HepG2 (cell line): ENCODE measurements around the gene INTS1. TPM values are rescaled to one million over a fixed set of nuclear protein-coding genes. Genes with fewer than 3 reads are reported as not detected.

ENCODE experiments used
- MTF1 ChIP-seq: sonication (generic); formaldehyde crosslinking; IDR thresholded peaks from 2 replicates; pipeline ENCODE4 v1.5.0; 2020; ENCODE audit warnings: missing genetic modification reagents
- NCOA5 ChIP-seq: sonication (generic); formaldehyde crosslinking; IDR thresholded peaks from 2 replicates; pipeline ENCODE4 v1.4.0; 2020; ENCODE audit warnings: missing genetic modification reagents
- NFATC3 ChIP-seq: sonication (generic); formaldehyde crosslinking; IDR thresholded peaks from 2 replicates; pipeline ENCODE4 v1.5.1; 2020; ENCODE audit warnings: mild to moderate bottlenecking, missing genetic modification reagents
- REPIN1 ChIP-seq: sonication (generic); formaldehyde crosslinking; IDR thresholded peaks from 2 replicates; pipeline ENCODE4 v1.8.0; 2022; ENCODE audit warnings: missing genetic modification reagents, low read depth, mild to moderate bottlenecking, borderline replicate concordance
- ZKSCAN5 ChIP-seq: sonication (generic); formaldehyde crosslinking; IDR thresholded peaks from 2 replicates; pipeline ENCODE4 v1.5.1; 2020; ENCODE audit warnings: mild to moderate bottlenecking, missing genetic modification reagents
- ZNF558 ChIP-seq: sonication (generic); formaldehyde crosslinking; IDR thresholded peaks from 2 replicates; pipeline ENCODE4 v1.9.0; 2022; ENCODE audit warnings: mild to moderate bottlenecking, missing genetic modification reagents, borderline replicate concordance
- polyA plus RNA-seq, 8 experiments: library from polyadenylated mRNA; depleted of rRNA in 3 of 8; stranded (reverse) in 7 of 8; unstranded in 1 of 8; fragments of >200 nt; fragmentation: Illumina TruSeq in 4 of 8; extraction: Trizol in 4 of 8; gene quantifications; 2 replicates each; pipeline versions ENCODE4 v1.2.1 to v1.2.3, GENCODE V29; 2011 to 2016; ENCODE audit warnings: low read depth in 4 of 8, missing spikeins in 1 of 8, mixed read lengths in 1 of 8; ENCODE audit not compliant: insufficient read depth in 1 of 8
- total RNA-seq, 5 experiments: library from RNA; depleted of rRNA; stranded (reverse); fragments of >200 nt; fragmentation: Illumina TruSeq; extraction: Trizol; gene quantifications; 2 replicates each; pipeline ENCODE4 v1.2.3, GENCODE V29; 2016; ENCODE audit warnings: low read depth in 1 of 5
- TF ChIP-seq, protein P1 (sequence below): sonication (generic); formaldehyde crosslinking; IDR thresholded peaks from 2 replicates; pipeline ENCODE4 v1.9.0; 2021; ENCODE audit warnings: missing genetic modification reagents, mild to moderate bottlenecking, borderline replicate concordance
- TF ChIP-seq, protein P2 (sequence below): sonication (generic); formaldehyde crosslinking; IDR thresholded peaks from 2 replicates; pipeline ENCODE4 v1.5.1; 2020; ENCODE audit warnings: missing genetic modification reagents, mild to moderate bottlenecking, borderline replicate concordance
- TF ChIP-seq, protein P3 (sequence below): sonication (generic); formaldehyde crosslinking; conservative IDR thresholded peaks from 2 replicates; pipeline ENCODE4 v1.4.0; 2020; ENCODE audit warnings: mild to moderate bottlenecking, missing genetic modification reagents, moderate library complexity
- TF ChIP-seq, protein P4 (sequence below): IDR thresholded peaks from 2 replicates; pipeline ENCODE4 v1.6.1; 2016; ENCODE audit warnings: missing compliant biosample characterization, missing genetic modification reagents, borderline replicate concordance

The INTS1 gene
- total and polyA plus RNA-seq, 2 of the 13 experiments (the other 11 are each of a cell fraction or from before 2014, with no cell fraction given): 13.7 to 29.0 TPM

DNA sequence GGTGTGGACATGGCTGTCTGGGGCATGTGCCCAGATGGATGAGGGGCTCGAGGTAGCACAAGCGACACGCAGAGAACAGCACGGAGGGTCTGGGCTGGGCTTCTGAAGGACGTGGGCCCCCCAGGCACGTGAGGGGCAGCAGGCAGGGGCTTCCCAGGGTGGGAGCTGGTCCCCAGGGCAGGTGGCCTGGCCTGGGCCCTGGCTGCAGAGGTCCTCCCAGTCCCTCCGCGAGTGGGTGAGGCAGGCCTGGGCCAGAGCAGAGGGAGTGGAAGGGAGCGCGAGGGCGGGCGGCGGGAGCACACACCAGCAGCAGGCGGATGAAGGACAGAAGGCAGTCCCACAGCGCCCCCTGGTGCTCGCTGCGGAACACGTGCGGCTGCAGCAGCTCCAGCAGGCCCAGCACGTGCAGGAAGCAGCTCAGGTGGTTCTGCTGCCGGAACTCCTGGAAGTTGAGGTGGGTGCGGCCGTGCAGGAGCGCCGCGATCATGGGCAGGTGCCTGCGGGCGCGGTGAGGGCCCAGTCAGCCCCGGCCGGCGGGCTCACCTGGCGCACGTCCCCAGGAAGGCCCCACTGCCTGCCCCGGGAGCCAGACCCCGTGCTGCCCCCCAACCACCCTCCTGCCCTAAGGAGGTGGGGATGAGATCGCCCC lies 30.2 kb downstream of the INTS1 start (continued):
- TF ChIP-seq ZNF558 (CRISPR knock-in tag): no peak
- no peak for TF ChIP-seq ZKSCAN5 (CRISPR knock-in tag)
- TF ChIP-seq REPIN1 (CRISPR knock-in tag): no peak
- TF ChIP-seq, protein P1, sequence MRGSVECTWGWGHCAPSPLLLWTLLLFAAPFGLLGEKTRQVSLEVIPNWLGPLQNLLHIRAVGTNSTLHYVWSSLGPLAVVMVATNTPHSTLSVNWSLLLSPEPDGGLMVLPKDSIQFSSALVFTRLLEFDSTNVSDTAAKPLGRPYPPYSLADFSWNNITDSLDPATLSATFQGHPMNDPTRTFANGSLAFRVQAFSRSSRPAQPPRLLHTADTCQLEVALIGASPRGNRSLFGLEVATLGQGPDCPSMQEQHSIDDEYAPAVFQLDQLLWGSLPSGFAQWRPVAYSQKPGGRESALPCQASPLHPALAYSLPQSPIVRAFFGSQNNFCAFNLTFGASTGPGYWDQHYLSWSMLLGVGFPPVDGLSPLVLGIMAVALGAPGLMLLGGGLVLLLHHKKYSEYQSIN (CRISPR knock-in tag): no peak
- TF ChIP-seq, protein P2, sequence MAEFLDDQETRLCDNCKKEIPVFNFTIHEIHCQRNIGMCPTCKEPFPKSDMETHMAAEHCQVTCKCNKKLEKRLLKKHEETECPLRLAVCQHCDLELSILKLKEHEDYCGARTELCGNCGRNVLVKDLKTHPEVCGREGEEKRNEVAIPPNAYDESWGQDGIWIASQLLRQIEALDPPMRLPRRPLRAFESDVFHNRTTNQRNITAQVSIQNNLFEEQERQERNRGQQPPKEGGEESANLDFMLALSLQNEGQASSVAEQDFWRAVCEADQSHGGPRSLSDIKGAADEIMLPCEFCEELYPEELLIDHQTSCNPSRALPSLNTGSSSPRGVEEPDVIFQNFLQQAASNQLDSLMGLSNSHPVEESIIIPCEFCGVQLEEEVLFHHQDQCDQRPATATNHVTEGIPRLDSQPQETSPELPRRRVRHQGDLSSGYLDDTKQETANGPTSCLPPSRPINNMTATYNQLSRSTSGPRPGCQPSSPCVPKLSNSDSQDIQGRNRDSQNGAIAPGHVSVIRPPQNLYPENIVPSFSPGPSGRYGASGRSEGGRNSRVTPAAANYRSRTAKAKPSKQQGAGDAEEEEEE: no peak
- no peak for TF ChIP-seq NCOA5
- no peak for TF ChIP-seq NFATC3 (CRISPR knock-in tag)
- TF ChIP-seq, protein P3, sequence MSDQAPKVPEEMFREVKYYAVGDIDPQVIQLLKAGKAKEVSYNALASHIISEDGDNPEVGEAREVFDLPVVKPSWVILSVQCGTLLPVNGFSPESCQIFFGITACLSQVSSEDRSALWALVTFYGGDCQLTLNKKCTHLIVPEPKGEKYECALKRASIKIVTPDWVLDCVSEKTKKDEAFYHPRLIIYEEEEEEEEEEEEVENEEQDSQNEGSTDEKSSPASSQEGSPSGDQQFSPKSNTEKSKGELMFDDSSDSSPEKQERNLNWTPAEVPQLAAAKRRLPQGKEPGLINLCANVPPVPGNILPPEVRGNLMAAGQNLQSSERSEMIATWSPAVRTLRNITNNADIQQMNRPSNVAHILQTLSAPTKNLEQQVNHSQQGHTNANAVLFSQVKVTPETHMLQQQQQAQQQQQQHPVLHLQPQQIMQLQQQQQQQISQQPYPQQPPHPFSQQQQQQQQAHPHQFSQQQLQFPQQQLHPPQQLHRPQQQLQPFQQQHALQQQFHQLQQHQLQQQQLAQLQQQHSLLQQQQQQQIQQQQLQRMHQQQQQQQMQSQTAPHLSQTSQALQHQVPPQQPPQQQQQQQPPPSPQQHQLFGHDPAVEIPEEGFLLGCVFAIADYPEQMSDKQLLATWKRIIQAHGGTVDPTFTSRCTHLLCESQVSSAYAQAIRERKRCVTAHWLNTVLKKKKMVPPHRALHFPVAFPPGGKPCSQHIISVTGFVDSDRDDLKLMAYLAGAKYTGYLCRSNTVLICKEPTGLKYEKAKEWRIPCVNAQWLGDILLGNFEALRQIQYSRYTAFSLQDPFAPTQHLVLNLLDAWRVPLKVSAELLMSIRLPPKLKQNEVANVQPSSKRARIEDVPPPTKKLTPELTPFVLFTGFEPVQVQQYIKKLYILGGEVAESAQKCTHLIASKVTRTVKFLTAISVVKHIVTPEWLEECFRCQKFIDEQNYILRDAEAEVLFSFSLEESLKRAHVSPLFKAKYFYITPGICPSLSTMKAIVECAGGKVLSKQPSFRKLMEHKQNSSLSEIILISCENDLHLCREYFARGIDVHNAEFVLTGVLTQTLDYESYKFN (CRISPR knock-in tag): no peak
- TF ChIP-seq MTF1 (CRISPR knock-in tag): no peak
- TF ChIP-seq, protein P4, sequence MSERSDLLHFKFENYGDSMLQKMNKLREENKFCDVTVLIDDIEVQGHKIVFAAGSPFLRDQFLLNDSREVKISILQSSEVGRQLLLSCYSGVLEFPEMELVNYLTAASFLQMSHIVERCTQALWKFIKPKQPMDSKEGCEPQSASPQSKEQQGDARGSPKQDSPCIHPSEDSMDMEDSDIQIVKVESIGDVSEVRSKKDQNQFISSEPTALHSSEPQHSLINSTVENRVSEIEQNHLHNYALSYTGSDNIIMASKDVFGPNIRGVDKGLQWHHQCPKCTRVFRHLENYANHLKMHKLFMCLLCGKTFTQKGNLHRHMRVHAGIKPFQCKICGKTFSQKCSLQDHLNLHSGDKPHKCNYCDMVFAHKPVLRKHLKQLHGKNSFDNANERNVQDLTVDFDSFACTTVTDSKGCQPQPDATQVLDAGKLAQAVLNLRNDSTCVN (CRISPR knock-in tag): no peak
